HG03342 (cell line): ENCODE results near the gene OXT.

Experiments used
- ATAC-seq: cut with Tn5 transposase; IDR thresholded peaks from one replicate; pipeline ENCODE4 v1.9.1; 2021; ENCODE audit warnings: mild to moderate bottlenecking, moderate library complexity; ENCODE audit not compliant: unreplicated experiment

Gene OXT

DNA sequence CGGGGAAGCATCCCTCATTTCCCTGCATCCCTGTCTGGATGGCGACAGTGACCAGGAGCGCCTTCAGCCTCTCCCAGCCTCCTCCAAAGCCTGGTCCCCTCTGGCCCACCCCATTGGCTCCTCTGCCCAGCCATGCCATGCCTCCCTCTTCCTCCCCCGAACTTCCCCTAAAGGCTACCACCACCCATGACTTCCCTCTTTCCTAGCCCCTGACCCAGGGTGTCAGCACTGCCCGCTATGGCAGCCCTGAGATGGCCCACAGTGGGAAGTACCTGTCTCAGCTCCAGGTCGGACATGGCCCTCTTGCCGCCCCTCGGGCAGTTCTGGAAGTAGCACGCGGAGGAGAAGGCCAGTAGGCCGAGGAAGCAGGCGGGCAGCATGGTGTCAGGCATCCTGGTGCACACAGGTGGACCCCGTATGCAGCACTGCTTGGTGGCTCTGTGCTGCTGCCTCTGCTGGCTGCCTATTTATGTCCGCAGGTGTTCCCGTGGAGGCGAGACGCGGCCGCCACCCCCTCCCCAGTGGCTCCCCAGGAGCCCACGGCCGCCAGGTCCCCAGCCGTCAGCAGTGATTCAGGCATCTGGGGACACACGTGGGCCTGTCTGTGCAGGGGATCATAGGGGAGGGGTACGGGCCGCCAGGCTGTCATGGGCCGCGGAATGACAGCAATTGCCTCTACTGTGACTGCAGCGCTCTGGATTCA is 13.0 kb downstream of the OXT start, which contains the start of gene AVP:
Gene AVP, minus strand, starts transcription at position 442 of the 703 bp plus-strand sequence. Its CDS starts 50 bp downstream, at position 392.
- no peak for ATAC-seq

DNA sequence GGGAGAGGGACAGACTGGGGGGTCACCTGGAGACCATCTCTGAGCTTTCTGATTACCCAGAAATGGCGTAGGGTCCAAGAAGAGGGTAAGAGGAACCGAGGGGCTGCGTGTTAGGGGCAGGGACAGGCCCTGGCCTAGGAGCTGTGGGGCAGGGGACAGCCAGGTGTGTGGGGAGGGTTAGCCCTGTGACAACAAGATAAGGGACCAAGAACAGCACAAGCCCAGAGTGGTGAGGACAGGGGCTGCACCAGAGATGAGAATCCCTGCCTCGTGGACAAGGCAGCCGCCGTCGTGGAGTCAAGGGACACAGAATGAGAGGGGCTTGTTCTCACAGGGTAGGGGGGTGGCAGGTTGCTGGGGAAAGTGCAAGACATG is 13.6 kb downstream of the OXT start:
- ATAC-seq, result no peak

GRCh38 chr20:3085571-3086072 is 14.2 kb downstream of the OXT start:
- ATAC-seq, result no peak

- no peak for ATAC-seq
Observed at GRCh38 chr20:3088031-3088430, 16.6 kb downstream of the OXT start.

GRCh38 chr20:3090565-3090964 is 19.1 kb downstream of the OXT start:
- no peak for ATAC-seq

DNA sequence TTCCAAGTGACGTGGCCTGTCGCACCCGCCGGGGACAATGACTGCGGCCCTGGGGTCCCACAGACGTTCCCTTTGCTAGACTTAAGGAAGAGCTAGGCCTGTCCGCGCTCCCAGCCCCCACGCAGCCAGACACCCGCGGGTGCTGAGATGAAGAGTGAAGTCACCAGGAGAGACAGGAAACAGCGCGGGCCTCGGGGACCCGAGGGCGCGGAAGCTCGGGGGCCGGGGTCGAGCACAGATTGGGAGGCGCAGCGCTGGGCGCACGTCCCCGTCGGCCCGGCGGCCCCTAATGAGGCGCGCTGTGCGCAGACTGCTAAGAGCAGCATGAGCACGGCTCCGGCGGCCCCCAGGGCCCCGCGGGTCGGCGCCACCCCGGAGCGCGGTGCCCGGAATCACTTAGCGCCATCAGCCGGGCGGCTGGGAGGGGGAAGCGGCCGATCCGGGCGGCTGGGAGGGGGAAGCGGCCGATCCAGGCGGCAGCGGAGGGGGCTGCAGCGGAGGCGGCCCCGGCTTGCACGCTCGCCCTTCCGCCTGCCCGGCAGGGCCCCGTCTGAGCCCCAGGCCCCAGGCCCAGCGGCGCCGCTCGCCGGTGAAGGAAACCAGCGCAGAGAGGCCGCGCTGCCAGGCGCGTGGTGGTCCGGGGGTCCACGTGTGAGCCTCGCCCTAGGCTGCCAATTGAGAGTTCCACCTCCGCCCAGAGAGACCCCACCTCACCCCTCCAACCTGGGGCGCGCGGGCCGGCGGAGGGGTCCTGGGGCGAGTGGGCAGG is 21.4 kb downstream of the OXT start:
- no peak for ATAC-seq

DNA sequence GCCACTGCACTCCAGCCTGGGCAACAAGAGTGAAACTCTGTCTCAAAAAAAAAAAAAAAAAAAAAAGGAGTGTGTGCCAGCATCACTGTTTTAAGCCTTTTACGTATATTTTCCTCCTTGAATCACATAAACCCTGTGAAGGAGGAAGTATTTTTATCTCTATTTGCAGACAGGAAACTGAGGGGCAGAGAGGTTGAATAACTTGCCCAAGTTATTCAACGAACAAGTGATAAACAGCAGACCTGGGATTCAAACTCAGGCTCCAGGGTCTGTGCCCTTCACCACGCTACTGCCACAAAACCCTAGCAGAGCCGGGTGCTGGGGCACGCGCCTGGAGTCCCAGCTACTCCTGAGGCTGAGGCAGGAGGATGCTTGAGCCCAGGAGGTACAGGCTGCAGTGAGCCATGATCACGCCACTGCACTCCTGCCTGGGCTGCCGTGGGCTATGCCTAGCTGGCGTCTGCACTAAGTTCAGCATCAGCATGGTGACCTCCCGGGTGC is 22.5 kb downstream of the OXT start:
- no peak for ATAC-seq

GRCh38 chr20:3094848-3095629 is 23.6 kb downstream of the OXT start:
- ATAC-seq, result no peak

DNA sequence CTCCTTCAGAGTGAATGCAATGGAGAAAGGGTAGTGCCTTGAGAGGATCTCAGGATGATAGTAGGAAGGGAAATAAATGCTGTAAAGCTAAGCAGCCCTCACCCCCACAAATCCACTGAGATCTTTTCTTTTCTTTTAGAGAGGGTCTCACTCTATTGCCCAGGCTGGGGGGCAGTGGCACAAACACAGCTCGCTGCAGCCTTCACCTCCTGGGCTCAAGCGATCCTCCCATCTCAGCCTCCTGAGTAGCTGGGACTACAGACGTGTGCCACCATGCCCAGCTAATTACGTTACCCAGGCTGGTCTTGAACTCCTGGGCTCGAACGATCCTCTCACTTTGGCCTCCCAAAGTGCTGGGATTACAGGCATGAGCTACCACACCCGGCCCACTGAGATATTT is 29.1 kb downstream of the OXT start:
- no peak for ATAC-seq

DNA sequence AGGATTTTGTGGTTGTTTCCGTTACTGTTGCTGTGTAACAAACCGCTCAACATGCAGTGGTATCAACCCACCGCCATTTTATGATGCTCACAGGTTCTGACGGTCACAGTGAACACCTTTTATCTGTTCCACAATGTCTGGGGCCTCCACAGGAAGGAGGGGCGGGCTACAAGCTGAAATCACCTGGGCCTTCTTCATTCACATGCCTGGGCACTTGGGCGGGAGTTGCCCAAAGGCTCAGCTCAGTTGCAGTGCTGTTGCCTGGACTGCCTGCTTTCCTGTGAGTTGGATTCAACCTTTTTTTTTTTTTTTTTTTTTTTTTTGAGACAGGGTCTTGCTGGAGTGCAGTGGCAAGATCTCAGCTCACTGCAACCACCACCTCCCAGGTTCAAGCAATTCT is 29.8 kb downstream of the OXT start:
- no peak for ATAC-seq

- ATAC-seq, result no peak
Observed at GRCh38 chr20:3101737-3102574, 30.5 kb downstream of the OXT start.

DNA sequence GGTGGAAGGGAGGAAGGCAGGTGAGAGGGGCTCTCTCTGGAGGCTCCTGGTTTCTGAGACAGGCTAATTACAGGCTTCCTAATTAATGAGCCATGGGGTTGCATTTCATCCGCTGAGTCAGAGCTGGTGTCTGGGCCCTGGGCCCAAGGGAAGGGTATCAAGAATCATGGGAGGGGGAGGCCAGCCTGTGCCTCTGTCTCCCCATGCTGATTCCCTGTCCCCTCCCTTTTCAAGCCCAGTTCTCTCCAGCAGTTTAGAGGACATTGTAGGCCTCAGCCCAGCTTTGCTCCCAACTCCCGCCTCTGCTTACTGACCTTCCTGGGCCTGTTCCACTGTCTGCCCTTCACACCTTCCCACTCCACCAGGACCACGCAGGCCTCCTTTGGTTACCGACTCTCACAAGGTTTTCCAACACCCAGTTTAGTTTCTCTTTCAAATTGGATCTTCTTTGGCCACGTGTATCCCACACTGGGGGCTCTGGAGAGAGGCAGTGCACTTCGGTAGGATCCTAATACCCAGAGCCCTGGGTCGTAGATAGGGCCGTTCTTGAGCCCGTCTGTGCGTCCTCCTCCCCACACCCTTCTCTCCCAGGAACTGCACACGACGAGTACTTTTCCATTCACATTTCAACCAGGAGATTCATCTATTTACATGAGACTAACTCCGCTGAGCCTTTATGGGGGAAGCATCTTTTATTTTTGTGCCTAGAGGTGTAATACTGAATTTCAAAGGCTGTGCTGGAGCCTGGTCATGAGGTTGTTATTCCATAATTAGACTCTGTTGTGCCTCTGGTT is 31.4 kb downstream of the OXT start:
- ATAC-seq, result no peak

DNA sequence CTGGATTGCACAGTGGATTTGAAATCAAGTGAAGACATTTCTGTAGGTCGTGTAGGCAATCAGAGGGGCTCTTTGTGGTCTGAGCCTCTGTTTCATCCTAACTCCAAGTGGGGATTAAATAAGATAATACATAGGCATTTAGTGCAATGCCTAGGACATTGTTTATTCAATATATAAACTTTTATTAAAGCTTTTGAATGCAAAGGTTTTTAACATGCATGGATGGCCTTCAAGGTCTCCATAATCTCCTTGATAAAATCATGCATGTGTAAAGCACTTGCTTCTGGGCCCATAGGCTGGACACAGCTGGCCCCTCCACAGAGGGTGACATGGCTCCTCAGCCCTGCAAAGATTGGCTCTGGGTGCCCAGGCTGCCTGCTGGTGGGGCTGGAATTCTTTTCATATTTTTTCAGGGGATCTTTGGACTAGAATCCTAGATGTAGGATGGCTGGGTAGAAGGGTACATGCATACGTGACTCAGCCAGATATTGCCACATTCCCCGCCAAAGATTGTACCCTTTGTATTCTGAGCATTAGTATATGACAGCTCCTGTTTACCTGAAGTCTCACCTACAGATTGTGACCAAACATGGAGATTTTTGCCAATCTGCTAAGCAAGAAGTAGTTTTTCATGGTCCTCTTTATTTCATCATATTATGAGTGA is 32.1 kb downstream of the OXT start:
- no peak for ATAC-seq

- ATAC-seq, result no peak
Observed at GRCh38 chr20:3105256-3106137, 34.1 kb downstream of the OXT start.

GRCh38 chr20:3106185-3106584 is 34.8 kb downstream of the OXT start:
- ATAC-seq, result no peak

DNA sequence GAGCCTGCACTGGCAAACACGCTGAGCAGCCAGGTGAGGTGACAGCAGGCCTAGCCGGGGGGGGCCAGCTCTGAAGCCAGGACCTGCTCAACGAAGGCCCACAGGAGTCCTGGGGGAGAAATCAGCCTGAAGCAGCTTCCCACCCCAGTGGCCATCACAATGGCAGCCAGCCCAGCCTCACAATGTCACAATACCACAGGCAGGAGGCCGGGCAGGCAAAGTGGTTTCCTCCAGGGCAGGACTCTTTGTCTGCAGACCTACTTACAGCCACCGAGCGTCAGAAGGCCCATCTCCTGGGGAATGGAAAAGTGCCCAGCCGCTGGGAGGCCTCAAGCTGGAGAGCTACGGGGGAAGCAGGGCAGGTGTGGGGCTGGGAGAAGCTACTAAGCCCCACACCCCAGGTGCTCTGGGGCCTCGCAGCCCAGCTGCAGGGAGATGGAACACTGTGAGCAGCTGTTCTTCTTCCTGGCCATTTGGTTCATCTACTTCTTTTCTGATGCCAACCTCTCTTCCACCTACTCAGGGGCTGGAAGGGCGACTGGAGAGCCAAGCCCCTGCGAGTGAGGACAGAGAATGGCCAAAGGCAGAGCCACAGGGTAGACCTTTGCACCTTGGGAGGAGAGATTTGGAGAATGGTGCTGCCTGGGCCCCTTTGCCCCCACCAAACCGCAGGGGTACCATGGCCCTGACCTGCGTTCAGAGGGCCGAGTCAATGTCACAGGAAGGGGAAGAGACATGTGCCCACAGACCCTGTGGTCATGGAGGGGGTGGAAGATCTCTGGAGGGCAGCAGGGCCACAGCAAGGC is 35.4 kb downstream of the OXT start:
- ATAC-seq, result no peak

DNA sequence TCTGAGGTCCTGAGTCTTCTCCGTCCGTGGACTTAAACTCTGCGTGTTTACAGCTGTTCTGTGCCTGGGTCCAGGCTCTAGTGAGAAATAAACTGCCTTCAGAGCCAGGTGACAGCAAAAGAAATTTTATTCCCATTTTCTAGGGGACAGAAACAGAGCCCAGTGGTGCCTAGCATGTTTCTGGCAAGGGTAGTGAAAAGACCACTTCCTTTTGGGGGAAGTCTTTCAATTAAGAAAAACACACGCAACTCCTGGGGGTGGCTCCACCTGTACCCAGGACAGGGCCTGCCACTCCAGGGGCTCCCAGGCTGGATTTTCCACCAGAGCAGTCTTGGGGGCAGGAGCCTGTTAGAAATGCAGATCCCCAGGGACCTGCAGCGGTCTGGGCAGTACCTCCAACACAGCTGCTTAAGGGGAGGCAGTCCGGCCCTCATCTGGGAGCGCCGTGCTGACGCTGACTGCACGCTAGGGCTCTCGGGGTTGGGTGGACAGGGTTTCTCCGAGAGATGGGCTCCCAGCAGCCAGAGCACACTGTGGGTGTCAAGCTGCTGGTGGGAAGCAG is 36.1 kb downstream of the OXT start:
- ATAC-seq, result no peak
